GM10248 (cell line): ENCODE data around the gene MYOG.

Source experiments
- CTCF ChIA-PET: fragments of 300-600 bp; sonication (Branson Sonifier 250); formaldehyde crosslinking; extraction: SDS; loops from one replicate; lab custom pipeline; 2021; ENCODE audit warnings: antibody characterized with exemption; lab: Yijun Ruan, JAX
- POLR2A ChIA-PET: fragments of 350-650 bp; sonication (Branson Sonifier 250); formaldehyde crosslinking; extraction: SDS; loops from one replicate; lab custom pipeline; 2020; ENCODE audit warnings: antibody characterized with exemption; lab: Yijun Ruan, JAX
- DNase-seq: peaks from one replicate; pipeline ENCODE4 v3.0.0; 2012; ENCODE audit errors: extremely low spot score
- TF ChIP-seq, protein P1 (sequence below): IDR thresholded peaks from 2 replicates; pipeline ENCODE4 v1.5.1; 2012; ENCODE audit warnings: mild to moderate bottlenecking, low read depth; ENCODE audit errors: extremely low read depth, missing control alignments, control extremely low read depth

Gene MYOG

DNA sequence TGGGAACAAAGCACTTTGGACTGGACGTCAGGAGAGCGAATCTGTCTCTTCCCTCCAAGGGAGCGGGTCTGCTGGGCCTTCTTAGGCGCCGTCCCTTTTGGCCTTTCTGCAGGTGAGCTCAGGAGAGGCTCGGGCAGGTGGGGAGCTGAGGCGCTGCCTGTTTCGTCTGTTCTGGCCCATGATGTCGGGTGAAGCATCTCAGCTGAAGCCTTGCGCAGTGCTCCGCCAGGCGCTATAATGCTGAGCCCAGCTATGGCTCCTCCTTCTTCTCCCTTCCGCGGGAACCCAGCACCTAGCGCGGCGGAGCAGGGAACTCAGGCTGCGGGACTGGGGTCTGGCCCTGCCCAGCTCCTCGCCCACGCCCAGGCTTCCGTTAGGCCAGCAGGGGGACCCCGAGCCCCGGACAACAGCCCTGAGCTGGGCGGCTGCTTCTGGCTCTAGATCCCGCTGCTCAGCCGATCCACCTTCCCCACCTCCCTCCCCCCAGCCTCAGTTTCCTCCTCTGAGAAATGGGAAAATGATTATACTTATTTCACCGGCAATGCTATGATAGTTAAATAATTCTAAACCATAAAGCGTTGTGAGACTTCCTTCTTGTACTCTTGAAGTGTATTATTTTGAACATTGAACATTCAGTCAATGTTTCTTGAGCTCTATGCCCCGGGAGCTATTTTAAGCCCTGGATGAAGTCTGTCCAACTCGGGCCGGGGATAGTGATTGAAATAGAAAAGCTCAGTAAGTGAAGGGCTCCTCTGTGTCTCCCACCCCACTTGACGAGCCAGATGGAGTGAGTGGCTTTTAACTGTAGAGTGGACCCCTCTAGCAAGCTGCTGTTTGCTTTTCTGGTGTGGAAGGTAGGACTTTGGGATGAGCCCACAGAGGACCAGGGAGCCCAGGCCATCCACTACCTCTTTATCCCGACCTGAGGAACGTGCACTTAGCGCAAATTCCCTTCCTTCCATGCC lies 32.1 kb upstream of the MYOG start:
- DNase-seq, result peak; percentile 83
- TF ChIP-seq, protein P1, sequence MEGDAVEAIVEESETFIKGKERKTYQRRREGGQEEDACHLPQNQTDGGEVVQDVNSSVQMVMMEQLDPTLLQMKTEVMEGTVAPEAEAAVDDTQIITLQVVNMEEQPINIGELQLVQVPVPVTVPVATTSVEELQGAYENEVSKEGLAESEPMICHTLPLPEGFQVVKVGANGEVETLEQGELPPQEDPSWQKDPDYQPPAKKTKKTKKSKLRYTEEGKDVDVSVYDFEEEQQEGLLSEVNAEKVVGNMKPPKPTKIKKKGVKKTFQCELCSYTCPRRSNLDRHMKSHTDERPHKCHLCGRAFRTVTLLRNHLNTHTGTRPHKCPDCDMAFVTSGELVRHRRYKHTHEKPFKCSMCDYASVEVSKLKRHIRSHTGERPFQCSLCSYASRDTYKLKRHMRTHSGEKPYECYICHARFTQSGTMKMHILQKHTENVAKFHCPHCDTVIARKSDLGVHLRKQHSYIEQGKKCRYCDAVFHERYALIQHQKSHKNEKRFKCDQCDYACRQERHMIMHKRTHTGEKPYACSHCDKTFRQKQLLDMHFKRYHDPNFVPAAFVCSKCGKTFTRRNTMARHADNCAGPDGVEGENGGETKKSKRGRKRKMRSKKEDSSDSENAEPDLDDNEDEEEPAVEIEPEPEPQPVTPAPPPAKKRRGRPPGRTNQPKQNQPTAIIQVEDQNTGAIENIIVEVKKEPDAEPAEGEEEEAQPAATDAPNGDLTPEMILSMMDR, result peak; percentile 61
- POLR2A ChIA-PET, result no interaction called here
- CTCF ChIA-PET, result interaction anchor here (0.8 to 4.6 kb wide), 20 partner anchors 10 to 150 kb away, joined by 3 to 25 read pairs (median 4); no protein-coding TSS in a partner anchor

DNA sequence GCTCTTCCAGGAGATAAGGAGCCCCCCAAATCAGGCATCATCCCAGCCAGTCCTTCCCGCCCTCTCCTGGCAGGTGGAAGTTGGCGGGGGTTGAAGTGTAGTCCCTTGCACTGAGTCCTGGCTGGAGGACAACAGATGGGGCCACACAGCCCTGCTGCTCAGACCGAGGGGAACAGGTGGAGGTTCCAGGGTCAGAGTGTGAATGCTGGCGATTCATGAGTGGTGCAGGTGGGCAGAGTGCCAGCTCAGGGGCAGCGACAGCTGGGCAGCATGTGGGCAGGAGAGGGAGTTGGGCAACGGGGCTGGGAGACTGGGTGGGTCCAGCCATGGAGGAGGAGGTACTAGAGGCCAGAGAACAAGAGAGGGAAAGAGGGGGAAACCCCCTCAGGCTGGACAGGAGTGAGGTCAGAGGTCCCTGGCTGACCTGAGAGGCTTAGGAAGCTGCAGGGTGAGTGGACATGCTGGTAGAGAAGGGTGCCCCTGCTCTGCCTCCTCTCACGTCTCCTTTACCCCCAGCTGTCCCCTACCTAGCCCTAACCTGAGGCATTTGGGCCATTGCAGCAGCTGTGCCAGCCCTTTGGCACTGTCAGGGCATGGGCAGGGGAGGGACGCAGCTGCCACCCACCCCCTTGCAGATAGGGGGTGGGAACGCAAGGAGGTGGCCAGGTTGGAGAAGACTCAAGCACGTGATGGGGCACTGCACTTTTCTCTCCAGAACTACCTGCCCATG lies 30.4 kb upstream of the MYOG start:
- CTCF ChIA-PET, result interaction anchor here (1.1 kb wide), 1 partner anchor 13 kb away, joined by 4 read pairs; no protein-coding TSS in a partner anchor

GRCh38 chr1:203114202-203114601 lies 28.4 kb upstream of the MYOG start:
- POLR2A ChIA-PET, result no interaction called here
- no peak for DNase-seq
- CTCF ChIA-PET, result interaction anchor here (0.7 kb wide), 1 partner anchor 58 kb away, joined by 3 read pairs; no protein-coding TSS in a partner anchor
- TF ChIP-seq, protein P1, result no peak

More for the DNA sequence above, 30.4 kb upstream of the MYOG start:
- POLR2A ChIA-PET, result no interaction called here
- DNase-seq, result no peak
- TF ChIP-seq, protein P1, result no peak

- TF ChIP-seq, protein P1, result no peak
- ChIA-PET POLR2A (no interaction called here), CTCF (interaction anchor here (0.7 kb wide), 1 partner anchor 59 kb away, joined by 3 read pairs; no protein-coding TSS in a partner anchor)
Measured at GRCh38 chr1:203113308-203113707, 27.5 kb upstream of the MYOG start.

DNA sequence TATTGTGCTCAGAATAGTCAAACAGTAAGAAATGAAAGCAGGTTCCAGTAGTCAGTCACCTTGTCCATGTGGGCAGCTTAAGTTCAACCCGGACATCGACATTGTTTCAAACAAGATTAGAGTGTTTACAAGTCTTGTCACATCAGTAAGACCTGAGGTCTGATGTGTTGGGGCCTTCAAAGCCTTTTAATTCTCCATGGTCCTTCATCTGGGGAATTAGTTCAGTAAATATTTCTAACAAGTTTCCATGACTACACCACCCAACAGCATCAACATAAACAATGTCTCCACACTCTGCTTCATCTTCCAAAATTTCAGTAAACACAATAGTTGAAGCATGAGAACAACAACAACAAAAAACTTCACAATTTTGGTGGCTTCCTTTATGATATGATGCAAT lies 26.7 kb upstream of the MYOG start:
- CTCF ChIA-PET, result no interaction called here
- POLR2A ChIA-PET, result no interaction called here
- TF ChIP-seq, protein P1, result no peak
- DNase-seq, result no peak

More at GRCh38 chr1:203113308-203113707, 27.5 kb upstream of the MYOG start:
- no peak for DNase-seq

GRCh38 chr1:203104789-203105390 lies 19.1 kb upstream of the MYOG start:
- no peak for DNase-seq
- TF ChIP-seq, protein P1, result no peak
- CTCF ChIA-PET, result interaction anchor here (2.3 kb wide), 1 partner anchor 13 kb away, joined by 7 read pairs; no protein-coding TSS in a partner anchor
- POLR2A ChIA-PET, result no interaction called here
